Erythroblast (primary cell): Measurements from ENCODE around the gene FOXL1.

Source experiments
- GATA1 ChIP-seq: IDR thresholded peaks from 2 replicates; pipeline ENCODE4 v1.6.1; 2011; ENCODE audit warnings: low read depth, mild to moderate bottlenecking, control low read depth, low read length, moderate library complexity
- POLR2A ChIP-seq: IDR thresholded peaks from 2 replicates; pipeline ENCODE4 v1.6.1; 2011; ENCODE audit warnings: mild to moderate bottlenecking, low read length

DNA sequence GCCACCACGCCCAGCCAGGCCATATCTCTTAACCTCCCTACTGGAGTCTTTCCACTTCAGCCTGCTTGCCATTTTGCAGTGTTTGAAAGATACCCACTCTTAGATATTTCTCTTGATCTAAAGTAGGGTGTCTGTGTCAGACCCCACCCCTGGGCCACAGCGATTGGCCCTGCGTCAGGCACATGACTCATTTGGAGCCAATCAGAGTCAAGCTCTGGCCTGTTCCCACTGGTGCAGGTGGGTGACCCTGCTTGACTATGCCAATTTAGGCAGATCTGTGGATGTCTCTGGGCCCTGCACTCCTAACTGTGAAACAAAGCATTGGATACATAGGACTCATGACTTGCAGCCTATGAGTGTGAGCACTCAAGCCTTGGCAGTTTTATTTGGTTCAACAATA is 27.6 kb downstream of the FOXL1 start:
- no peak for TF ChIP-seq POLR2A
- TF ChIP-seq GATA1, result no peak
